Stimulated activated CD8-positive, alpha-beta memory T cell treated with anti-CD3 and anti-CD28 coated beads, Interleukin-7, amount 100 ng/mL, for 1 hour (primary cell): ENCODE measurements around the gene ASTN2.

Experiments
- DNase-seq, 2 donors: peaks; one replicate each; pipeline ENCODE4 v3.0.0-alpha.2; 2020; ENCODE audit warnings: low read depth in 2 of 2

Gene ASTN2

DNA sequence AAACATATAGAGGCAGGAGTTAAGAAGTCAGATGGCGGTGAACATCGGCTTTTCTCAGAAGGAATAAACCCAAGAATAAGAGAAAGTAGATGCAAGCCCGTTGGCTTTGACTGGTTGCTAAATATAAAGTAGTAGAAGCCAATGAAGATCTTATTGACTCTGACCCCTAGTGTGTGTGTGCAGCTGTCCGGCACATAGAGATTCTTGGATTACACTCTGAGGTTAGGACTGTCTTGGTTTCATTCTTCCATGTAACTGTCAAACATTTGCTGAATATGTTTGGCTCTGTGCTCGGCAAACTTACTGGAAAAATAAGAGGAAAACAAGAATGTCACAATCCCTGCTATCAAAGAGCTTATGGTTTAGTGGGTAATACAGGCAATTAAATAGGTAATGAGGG, 54.9 kb downstream of the ASTN2 start:
- DNase-seq = no peak

DNA sequence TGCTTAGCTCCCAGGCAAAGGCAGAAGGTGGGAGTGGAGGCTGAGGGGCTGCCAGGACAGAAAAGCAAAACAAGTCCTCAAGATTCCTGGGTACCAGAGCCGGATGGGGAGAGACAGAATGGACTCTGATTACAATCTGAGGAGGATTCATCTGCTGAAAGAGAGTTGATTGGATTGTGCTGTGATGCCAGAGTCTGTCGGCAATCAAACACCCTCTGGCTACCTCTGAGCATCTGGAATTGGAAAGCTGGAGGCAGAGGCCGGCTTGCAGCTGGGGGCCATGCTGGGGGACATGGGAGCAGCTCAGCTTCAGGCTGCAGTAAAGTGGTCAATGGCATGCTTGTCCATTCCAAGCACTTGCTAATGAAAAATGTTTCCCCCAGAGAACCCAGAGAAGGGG, 59.3 kb downstream of the ASTN2 start:
- DNase-seq = no peak

DNA sequence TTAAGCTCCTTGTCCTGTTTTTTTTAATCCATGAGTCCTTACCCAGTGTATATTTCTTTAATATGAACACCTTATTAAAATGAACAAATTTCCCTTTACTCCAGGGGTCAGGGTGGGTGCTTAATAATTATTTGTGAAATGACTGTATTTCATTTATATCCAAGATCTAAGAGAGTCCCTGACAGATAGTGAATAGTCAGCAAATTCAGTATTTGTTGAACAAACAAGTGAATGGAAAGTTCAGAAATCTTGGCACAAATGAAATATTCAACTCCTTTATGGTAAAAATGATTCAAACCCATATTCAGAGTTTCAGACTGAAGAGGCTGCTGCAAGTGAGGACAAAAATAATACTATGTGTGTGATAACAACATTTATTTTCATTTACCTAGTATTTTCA, 59.9 kb downstream of the ASTN2 start:
- no peak for DNase-seq

DNA sequence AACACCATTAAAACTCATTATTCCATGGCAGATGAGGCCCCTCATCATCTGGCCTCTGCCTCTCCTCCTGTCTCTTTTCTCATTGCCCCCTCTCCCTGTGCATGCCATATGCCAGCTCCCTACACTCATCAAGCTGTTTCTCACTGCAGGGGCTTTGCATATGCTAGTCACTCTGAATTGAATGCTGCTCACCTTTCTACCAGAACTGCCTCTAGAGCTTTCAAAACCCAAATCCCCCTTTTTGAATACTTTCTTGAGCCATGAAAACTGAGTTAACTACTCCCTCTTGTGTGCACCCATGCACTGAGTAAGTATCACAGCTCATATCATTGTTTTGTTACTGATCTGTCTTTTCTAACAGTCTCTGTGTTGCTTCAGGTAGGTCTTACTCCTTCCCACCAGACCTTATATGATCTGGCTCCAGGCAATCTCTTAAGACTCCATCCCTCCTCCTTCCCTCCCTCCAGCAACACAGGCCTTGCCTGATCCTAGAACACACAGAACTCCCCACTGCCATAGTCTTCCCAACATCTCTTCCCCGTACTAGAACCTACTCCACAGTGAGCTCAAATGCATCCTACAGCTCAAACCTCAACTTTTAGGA, 60.5 kb downstream of the ASTN2 start:
- no peak for DNase-seq

DNA sequence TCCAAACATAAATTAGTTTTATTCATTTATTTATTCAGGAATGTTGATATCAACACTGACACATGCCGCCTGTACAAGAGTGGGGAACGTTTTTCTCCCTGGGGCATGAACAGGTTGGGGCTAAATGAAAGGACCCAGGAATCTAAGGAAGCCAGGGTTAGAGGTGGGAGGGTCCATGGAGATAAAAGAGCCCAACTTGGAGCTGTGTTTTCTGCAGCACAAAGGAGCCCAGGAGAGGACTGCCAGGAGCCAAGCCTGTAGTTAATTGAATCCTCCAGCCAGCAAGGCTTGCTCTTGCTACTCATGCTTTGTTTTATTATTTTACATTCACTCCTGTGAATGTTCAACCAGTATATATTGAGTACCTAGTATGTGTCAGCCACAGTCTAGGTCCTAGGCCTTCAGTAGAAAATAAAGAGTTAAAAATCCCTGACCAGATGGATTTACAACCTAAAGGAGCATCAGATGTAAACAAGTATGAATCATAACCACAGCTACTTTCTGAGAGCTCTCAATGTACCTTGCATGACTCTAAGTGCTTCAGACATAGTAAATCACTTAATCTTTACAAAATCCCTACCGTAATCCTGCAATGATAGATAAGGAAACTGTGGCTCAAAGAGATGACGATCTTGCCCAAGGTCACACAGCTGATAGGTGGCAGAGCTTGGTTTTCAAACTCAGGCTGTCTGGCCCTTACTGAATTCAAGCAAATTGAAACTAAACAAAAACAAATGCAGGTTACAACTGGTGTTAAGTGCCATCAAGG, 69.8 kb downstream of the ASTN2 start:
- DNase-seq = no peak

DNA sequence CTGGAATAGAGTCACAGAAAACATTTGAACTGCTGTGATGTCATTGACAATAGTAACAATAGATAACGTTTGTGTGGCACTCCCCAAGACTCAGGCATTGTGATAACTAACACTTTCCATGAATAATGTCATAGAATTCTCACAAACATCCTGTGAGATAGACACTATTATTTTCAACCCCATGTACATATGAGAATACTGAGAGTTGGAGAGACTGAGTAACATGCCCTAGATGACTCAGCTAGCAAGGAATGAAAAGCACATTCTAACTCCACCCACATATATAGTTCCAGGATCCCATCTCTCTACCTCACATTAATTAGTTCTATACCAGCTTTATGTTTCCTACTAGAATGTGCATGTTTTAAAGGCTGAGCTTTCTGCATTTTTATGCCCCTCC, 71.4 kb downstream of the ASTN2 start:
- no peak for DNase-seq

DNA sequence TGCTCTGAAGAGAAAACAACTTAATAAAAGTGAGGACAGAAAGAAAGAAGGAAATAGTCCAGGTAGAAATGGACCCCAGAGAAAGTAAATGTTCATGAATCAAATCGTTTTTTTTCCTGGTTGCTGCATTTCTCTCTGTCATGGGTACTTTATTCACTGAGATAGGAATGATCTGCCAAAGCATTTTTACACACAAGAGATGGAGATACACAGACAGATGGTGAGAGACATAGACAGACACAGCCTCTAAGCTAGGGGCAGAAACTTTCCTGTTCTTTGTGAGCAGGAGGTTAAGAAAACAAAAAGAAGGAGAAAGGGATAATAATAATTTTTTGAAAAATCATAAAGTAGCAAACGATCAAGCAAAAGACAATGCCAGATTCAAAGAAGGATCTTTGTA, 73.7 kb downstream of the ASTN2 start:
- DNase-seq = no peak

DNA sequence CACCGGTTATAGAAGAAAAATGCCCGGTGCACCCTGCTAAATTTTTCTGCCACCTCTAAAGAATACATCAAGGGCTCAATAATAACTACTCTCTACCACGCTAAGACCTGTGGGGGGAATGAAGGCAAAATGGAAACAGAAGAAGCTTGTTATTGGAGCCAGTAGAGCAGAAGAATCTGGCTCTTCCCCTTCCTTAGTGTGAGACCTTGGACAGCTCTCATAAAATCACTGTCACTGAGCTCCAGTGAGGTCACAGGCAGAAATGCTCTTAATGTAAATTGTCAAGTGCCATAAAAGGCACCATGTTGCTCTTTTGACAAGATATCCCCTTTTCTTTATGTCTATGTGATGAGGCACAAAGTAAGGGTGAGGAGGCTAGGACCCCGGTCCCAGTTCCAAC, 74.4 kb downstream of the ASTN2 start:
- DNase-seq = no peak

DNA sequence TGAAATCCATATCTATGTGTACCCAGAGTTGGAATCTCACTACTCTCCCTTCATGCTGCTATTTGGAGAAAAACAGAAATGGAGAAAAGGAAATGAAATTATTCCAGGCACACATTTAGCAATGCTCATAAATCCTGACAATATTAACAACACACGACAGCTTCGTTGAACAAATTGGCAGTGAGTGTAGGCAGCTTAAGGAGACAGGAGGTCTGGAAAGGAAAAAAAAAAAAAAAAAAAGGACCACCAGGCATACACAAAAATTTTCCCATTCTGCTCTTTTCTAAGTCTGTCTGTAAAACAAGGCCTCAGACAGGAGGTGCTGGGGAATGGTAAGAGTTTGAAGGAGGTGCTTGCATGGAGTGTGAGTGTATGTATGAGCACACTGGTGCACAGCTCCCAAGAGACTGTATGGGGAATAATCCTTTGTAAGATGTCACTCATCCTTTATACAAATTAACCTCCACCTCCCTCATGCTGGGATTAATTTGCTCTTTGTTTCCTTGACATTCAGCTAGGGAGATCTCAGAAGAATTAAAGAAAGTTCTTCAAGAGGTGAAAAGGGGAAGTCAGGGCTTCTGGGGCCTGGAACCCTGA, 78.9 kb downstream of the ASTN2 start:
- DNase-seq = no peak

DNA sequence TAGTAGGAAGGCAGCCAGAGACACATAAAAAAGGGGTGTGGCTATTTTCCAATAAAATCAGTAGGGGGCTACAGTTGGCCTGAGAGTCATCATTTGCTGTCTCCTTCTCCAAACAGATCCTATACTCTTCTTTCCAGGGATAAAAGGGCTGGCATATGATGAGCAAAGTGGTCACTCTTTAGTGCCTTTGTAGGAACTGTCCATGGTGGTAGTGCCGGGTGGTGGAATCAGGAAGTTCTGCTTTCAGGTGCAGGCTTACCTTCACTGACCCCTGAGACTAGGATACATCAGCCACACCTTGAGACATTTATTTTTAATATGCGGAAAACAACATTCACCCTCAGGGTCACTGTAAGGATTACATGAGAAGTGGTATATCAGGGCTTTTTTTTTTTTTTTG, 80.8 kb downstream of the ASTN2 start:
- DNase-seq = no peak

DNA sequence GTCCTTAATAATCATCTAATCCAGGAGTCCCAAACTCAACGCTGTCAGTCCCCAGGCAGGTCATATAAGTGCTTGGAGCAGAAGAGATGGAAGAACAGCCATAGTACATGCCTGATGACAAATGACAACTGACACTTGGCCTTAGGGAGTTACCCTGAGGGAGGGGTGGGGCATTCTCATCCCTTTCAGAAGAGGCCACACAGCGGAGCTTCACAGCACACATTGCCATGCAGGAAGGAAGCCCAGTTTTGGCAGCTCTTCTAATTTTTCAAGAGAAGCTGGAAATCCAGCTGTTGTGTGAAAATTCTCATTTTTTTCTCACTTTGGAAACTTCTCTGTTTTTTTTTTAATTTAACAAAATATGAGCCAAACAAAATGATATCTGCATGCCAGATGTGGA, 89.0 kb downstream of the ASTN2 start:
- no peak for DNase-seq

DNA sequence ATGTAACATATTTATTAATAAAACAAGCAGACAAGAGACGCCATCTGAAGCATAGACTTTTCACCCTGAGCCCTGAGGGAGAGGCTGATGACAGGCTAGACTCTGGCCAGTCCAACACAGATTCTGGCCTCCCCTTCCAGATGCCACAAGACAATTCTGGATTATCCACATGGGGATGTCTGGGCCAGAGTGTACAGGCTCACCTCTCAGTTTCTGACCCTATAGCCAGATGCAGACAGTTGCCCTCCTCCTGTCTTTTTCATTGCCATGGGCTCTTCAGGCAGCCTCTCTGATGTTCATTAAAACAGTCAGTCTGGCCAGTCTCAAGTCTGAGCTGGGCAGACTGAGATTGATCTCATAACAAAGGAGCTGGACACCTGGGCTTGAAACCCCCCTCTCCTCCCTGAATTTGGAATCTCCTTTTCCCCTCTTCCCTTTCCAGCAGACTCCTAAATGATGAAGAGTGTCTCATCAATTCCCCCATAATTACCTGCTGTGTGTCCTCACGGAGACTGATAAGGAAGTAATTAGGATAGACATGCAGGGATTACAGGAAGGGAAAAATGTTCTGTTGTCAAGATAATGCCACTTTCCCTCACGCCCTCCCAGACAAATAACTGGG, 89.6 kb downstream of the ASTN2 start:
- no peak for DNase-seq

DNA sequence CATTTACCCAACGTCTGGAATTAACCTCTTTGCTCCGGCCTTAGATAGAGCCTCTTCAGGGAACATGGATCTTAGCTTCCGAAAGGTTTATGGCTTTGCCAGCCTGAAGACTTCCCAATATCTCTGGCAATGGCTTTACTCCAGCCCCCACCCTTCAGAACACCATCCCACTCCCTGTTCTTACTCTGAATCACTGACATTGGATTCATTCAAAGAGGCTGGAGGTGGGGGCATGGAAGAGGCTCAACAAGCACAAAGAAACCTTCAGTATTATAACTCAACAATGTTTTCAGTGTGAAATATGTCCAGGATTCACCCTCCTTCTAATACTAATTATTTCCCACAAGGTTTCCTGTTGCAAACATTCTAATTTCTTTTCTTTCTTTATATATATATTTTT, 91.5 kb downstream of the ASTN2 start:
- no peak for DNase-seq

DNA sequence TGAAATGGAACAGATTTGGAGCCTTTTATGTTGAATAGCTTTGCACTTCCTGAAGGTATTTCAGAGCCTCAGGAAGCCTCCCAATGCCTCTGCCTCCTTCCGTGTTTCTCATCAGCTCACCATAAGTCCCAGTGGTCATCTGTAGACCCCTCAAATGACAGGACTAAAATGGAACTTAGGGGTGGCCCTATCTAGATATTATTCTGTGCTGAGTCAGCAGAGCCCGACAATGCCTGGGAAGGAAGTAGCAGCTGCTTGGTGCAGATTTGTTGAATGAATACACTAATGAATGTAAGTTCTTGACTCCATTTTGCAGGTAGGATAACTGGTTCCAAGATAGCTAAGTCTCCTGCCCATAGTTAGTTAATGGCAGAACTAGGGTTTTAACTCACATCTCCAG, 97.7 kb downstream of the ASTN2 start:
- no peak for DNase-seq

DNA sequence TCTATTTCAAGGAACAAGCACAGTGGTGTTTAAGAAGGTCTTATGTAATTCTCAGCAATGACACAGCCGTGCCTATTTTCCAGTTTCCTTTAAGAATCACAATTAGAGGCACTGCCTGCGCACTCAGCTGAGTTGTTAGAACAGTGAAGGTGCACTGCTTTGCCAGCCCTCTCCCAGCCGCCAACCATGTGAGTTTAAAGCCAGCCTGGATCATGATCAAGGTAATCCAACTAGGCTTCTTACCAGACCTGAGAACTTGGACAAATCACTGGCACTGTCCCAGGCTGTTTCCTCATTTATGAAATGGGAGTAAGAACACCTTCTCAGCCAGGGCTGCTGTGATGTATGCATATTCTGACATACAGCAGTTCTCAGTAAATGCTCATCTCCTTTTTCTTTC, 99.6 kb downstream of the ASTN2 start:
- no peak for DNase-seq

DNA sequence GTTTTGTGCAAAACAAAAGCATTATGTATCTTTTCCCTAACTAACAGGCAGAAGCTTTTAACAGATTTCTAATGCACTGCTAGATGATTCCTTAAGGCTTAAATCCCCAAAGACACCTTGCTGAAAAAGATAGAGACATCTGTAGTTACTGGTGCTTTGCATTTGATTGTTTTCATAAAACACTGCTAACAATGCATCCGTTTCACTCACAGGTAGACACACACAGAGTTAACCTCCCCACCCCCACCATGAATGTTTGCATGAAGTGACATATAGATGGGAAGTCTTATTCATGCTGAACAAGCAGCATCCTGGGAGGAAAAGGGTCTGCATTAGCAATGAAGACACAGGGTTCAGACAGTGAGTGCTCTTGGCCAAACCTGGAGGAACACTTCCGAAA, 100.9 kb downstream of the ASTN2 start:
- DNase-seq = no peak

DNA sequence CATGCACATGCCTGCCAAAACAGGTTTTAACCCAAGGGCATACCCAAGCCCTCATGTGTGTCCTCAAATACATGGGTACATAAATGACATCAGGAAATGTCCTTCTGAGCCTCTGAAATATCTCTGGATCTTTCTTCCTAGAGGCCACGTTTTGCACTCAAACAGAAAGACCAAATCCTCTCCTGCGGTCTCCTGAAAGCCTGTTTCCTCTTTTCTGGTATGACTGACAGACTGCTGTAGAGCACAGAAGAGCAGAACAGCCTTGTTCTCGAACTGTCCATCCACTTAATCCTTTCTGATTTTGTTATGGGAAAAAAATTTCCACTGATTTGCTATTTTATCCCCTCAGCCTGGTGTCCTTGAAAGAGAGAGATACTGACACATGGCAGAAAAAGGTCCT, 107.2 kb downstream of the ASTN2 start:
- no peak for DNase-seq

DNA sequence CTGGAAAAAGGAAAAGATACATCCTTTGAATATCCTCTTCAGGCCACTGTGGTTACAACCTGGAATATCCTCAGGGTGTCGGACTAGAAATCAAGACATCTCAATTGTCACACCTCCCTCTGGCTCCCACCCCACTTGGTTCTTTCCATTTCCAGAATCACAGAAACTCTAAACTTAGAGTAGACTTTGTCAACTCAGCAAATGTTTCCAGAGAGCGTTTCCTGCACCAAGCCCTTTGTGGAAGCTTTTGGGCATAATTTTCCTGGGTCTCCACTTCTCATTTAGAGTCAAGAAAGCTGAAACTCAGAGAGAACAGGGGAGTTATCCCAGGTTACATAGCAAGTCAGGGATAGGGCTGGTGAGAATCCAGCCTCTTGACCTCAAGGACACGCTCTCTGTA, 108.8 kb downstream of the ASTN2 start:
- DNase-seq = no peak

DNA sequence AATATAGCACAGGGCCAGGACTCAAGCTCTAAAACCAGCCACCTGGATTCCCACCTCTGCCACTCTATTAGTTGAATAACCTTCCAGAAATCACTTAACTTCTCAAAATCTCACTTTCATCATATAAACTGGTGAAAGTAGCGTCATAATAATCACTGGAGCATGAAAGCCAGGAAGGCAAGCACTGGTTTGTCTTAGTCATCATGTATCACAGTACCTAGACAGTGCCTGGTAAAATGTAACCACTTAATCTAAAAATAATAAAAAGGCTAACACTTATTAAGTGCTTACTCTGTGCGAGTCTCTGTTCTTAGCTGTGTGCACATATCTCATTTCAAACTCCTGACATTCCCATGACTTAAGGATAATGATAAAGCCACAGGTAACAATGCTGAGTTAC, 109.4 kb downstream of the ASTN2 start:
- no peak for DNase-seq

DNA sequence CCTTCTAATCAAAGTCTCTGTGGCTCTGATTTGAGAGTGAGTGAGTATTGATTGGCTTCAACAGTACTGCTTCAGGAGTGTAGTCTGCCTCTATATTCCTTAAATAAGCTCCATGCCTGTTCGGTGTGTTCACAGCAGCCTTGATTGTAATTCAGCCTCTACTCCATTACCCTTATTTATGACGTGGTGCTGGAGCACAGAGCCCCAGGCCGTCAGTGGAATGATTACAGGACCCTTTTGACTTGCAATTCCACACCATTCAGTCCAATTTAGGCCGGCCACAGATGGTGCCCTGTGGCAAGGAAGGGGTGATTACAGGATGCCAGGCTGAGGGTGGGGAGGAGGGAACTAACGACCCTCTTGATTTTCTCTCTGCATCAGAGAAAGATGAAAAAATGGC, 110.3 kb downstream of the ASTN2 start:
- no peak for DNase-seq

DNA sequence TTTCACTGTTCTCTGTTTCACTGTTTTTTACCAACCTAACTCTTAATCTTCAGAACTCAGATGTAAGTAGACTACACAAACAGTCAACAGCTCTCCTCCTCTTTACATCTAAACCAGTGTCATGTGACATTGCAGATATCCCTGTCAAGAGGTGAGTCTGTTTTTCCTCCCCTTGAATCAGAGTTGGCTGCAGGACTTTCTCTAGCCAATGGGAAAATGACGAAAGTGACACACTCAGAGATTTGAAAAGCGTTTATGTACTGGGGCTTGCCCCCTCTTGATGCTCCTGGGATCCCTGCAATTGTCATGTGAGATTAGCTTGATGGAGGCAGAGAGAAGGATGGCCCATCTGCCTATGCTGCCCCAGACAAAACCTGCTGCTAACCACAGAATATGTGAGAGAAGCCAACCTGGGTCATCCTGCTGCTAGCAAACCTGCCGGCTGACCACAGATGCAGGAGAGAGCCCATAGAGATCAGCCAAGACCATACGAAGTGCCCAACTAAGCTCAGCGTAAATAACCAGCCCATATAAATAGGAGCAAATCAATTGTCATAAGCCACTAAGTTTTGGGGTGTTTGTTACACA, 111.1 kb downstream of the ASTN2 start:
- DNase-seq = no peak

DNA sequence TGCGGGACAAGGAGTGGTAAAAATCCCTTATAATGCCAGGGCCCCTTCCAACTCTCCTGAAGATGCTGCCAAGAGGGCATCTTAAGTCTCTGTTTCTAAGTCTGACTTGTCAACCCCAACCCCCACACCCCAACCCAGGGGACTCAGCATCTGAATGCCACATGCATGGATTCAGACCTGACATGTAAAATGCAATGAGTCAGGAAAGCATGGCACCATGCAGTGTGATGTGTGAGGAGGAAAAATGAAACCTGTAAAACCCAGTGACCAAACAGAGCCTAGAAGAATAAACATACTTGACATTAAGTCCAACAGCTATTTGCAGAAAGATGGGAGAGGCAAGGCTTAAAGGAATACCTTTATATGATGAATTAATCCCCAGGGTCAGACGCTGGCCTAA, 112.4 kb downstream of the ASTN2 start:
- DNase-seq = no peak
